T47D (cell line): ENCODE data around the gene LIX1.

ENCODE experiments used
- DNase-seq, 2 experiments: peaks; one replicate each; pipeline versions ENCODE4 v3.0.0 to v3.0.0-alpha.2; 2011 to 2012; ENCODE audit warnings: low read depth in 1 of 2, low spot score in 1 of 2
- JUND ChIP-seq: IDR thresholded peaks from 2 replicates; pipeline ENCODE4 v1.6.1; 2012; ENCODE audit warnings: low read depth
- in situ Hi-C: cut with HindIII; loops from 2 replicates; pipeline ENCODE4 v1.10.0; 2016; ENCODE audit warnings: low sequenced_read_pairs, low pct_unique_long_range_greater_than_20kb

LIX1 gene

GRCh38 chr5:97111004-97111403, 31.4 kb downstream of the LIX1 start:
- no peak for DNase-seq
- in situ Hi-C loops = no loop called here
- no peak for TF ChIP-seq JUND

- in situ Hi-C loops = no loop called here
- DNase-seq = no peak
- TF ChIP-seq JUND = no peak
Measured at GRCh38 chr5:97107318-97107717, 35.1 kb downstream of the LIX1 start.

- no peak for DNase-seq
- TF ChIP-seq JUND = no peak
- in situ Hi-C loops = no loop called here
Measured at GRCh38 chr5:97106216-97106581, 36.2 kb downstream of the LIX1 start.

- no peak for DNase-seq
- in situ Hi-C loops = no loop called here
- TF ChIP-seq JUND = no peak
Measured at GRCh38 chr5:97105501-97106215, 36.8 kb downstream of the LIX1 start.

- TF ChIP-seq JUND = no peak
- DNase-seq = no peak
- in situ Hi-C loops = no loop called here
Measured at GRCh38 chr5:97102010-97102470, 40.4 kb downstream of the LIX1 start.

- TF ChIP-seq JUND = no peak
- no peak for DNase-seq
- in situ Hi-C loops = no loop called here
Measured at GRCh38 chr5:97101189-97101910, 41.1 kb downstream of the LIX1 start.

GRCh38 chr5:97100476-97100875, 41.9 kb downstream of the LIX1 start:
- no peak for DNase-seq
- no peak for TF ChIP-seq JUND
- in situ Hi-C loops = no loop called here

GRCh38 chr5:97098922-97099321, 43.5 kb downstream of the LIX1 start:
- no peak for DNase-seq
- TF ChIP-seq JUND = no peak
- in situ Hi-C loops = no loop called here

GRCh38 chr5:97097326-97098230, 44.8 kb downstream of the LIX1 start:
- no peak for TF ChIP-seq JUND
- DNase-seq = no peak
- in situ Hi-C loops = no loop called here

- no peak for TF ChIP-seq JUND
- in situ Hi-C loops = no loop called here
- DNase-seq = no peak
Measured at GRCh38 chr5:97096846-97097245, 45.6 kb downstream of the LIX1 start.

GRCh38 chr5:97096191-97096590, 46.2 kb downstream of the LIX1 start:
- in situ Hi-C loops = no loop called here
- no peak for DNase-seq
- no peak for TF ChIP-seq JUND

- no peak for DNase-seq
- in situ Hi-C loops = no loop called here
- TF ChIP-seq JUND = no peak
Measured at GRCh38 chr5:97095318-97095732, 47.1 kb downstream of the LIX1 start.
